ENCODE results near the gene ANAPC4.
"Not testable (repeated sequence)": the region's sequence is repeated elsewhere in the genome, so short reads cannot be mapped to it uniquely, and the experiment has no call there.

The ANAPC4 gene

DNA sequence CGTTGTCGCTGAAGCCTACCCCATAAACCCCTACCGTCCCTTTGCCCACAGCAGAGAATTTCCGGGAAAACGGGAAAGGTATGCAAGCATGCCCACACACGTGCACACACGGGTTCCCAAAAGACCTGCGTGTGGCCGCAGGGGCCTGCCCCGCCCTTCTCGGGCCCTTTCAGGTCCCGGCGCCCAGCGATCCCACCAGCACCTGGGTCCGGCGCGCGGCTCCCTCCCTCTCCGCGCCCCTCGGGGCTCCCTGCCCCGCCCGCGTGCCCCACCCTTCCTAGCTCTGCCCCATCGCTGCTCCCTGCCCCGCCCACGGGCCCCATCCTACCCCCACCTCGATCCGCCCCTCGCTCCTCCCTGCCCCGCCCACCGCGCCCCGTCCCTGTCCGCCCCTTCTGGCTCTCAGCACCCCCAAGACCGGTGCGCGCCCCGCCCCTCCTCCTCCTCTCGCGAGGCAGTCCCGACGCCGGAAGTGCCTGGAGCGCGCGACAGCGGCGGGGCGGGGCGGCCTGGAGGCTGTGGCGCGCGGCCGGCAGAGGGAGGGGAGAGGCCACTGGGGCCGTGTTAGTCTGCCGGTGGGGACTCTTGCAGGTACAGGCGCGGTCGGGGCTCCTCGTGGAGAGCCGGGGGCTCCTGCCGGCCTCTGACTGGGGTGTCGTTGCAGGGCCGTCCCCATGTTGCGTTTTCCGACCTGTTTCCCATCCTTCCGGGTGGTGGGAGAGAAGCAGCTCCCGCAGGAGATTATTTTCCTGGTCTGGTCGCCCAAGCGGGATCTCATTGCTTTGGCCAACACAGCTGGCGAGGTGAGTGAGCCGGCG lies at the start of gene ANAPC4:
TSS of gene ANAPC4 (plus strand) at position 510 of the 818 bp plus-strand sequence. CDS start at position 675, 165 bp downstream.
- DNase-seq = peak; percentile 34

GRCh38 chr4:25328463-25328862 lies 48.6 kb upstream of the ANAPC4 start:
- not testable (repeated sequence) for DNase-seq

GRCh38 chr4:25330335-25330734 lies 46.7 kb upstream of the ANAPC4 start:
- no peak for DNase-seq

DNA sequence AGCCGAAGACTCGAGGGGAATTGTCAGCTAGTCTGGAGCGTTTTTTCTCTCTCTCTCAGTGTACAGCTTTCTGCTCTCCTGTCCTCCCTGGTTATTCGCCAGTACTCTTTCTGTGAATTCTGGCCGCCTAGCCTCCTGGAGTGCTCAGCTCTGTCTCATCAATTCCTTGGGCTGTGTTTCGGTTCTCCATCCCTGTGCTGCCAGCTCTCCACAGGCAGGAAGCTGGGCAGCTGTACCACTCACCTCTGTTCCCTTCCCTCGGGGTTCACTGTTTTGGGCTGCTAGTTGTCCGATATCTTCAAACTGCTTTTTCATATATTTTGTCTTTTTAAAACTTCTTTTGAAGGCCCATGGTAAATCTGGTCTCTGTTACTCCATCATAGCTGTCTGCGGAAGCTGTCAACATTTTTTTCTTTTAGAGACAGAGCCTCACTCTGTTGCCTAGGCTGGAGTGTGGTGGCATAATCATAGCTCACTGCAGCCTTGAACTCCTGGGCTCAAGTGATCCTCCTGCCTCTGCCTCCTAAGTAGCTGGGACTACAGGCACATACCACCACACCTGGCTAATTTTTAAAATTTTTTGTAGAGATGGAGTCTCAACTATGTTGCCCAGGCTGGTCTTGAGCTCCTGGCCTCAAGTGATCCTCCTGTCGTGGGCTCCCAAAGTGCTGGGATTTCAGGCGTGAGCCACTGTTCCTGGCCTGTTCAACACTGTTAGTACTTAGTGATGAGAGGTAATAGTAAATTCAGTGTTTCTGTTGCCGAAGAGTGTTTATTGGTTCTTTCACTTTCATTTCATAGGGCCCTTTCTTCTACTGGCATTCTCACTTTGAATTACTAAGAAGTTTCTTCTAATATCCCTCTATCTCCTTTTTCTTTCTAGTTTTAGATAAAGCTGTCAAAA lies 45.9 kb upstream of the ANAPC4 start:
- DNase-seq = no peak

DNA sequence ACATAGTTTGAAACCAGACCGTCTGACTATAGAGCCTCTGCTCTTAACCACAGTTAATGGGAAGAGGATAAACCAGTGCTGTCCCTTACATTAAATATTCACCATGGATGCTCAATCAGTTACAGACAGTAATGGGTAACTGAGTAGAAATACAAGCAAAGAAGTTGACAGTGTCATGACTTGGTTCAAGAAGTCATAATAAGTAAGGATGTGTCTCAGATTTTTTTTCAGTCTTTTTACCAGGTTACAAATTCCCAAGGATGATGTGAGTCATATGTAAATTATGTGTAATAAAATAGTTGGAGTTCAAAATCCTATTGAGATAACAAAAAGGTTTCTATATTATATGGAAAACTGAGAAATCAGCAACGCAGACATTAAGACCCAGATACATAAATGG lies 33.4 kb upstream of the ANAPC4 start:
- no peak for DNase-seq

- DNase-seq = no peak
Observed at GRCh38 chr4:25345744-25346143, 31.3 kb upstream of the ANAPC4 start.

- DNase-seq = no peak
Observed at GRCh38 chr4:25346913-25347312, 30.1 kb upstream of the ANAPC4 start.

DNA sequence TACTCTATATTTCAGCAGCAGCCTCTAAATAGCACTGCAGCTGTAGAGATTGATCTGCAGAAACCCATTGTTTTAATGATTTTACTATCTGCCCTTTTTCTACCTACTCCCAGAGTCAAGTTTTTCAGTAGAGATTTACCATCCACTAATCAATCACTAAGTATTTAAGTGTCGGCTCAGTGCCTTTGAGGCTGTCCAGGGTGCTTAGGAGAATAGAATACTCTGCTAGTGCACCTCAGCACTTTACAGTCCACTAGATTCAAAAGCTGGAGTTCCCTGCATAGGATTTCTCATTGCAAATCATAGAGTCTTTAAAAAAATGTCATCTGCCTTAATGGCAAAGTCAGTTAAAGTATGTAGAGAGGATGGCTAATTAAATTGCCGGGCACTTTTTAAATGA lies 29.6 kb upstream of the ANAPC4 start:
- DNase-seq = no peak

GRCh38 chr4:25347971-25348370 lies 29.1 kb upstream of the ANAPC4 start:
- DNase-seq = no peak

DNA sequence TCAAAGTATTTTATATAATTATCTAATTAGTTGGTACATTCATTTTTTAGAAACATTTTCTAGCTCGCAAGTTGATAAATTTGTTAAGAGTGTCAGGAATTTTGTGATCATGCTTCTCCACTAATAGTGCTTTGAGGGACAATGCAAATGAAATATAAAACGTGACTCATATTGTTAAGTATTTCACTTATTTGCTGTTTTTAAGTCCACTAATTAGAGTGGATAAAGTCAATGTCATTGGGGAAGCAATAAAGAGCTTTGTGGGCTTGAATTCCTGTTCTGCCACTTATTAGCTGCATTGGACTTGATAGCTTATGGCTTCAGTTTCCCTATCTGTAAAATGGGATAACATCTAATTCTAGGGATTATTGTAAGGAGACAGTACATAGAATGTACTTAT lies 26.5 kb upstream of the ANAPC4 start:
- DNase-seq = no peak

GRCh38 chr4:25351777-25352416 lies 25.2 kb upstream of the ANAPC4 start:
- no peak for DNase-seq

DNA sequence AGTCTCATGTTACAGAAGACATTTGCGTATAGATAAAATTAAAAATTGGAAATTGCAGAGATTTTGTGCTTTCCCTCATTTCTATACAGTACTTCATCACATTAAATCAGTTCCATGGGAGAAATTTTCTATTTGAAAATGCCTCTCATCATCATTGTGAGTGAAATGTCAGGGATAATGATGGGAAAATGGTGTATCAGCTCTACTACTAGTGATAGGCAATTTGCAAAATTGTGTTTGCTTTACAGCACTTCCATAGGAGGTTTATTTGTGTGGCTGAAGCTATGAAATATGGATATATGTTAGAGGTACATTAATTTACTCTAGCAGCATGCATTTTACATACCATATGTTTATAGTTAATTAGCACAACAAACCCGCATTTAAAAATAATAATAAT lies 21.0 kb upstream of the ANAPC4 start:
- DNase-seq = no peak

- DNase-seq = no peak
Observed at GRCh38 chr4:25358515-25359275, 18.4 kb upstream of the ANAPC4 start.

DNA sequence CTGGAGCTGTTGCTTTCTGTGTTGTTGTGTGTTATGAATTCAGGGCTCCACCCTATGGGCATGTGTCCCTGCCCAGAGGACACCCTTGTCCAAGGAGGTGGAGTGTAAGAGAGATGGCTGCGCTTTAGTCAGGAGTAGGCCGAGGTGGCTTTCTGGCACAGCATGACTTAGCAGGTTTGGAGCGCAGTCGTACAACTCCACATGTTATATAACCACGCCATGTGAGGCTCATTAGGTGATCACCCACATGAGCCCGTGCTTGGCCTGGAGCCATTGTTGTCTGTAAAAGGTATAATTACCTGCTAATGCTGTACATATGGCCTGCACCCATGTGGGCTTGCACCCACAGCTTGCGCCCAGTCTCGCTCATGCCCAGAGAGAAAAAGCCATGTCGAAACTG lies 15.8 kb upstream of the ANAPC4 start:
- no peak for DNase-seq

DNA sequence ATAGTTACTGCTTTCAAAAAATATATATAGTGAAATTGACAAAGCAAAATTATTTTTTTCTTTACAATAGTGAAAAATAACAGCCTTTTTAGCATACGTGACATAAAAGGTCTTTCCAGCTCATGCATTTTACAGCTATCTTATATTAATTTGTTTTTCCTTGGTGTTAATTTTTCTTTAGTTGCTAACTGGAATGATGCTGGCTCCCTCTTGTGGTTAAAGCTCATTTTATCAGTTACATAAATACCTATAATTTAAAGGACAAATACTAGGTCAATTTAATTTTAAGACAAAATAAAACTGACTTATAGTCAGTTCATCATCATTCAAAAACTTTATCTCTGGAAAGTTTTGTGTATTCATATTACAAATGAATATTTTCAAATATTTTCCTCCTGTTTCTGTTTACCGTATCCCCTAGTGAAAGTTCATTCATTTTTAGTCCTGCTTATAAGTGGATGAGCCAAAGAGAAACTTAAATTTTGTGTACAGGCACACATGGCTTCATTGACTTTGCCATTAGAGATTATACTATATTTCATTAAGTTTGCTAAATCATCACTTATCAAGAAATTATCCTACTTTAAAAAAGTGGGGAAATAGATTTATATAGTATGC lies 9.9 kb upstream of the ANAPC4 start:
- DNase-seq = no peak

DNA sequence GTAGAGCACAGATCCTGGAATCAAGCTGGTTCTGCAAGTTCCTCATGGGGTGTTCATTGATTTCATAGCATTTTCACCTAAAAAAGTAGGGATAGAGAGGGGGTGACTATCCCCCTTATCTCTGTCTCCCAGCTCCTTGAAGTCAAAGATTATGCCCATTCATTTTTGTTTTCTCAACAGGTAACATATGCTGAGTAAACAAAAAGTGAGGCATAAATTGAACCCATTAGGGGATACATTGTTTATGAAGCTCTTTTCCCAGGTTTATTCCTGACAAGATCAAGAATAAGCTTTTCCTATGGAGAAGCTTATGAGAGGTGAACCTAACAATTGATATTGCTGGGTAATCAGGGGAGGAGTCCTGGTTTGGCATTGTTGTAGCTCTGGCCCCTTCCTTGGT lies 9.2 kb upstream of the ANAPC4 start:
- DNase-seq = no peak

GRCh38 chr4:25368315-25368714 lies 8.7 kb upstream of the ANAPC4 start:
- no peak for DNase-seq

- DNase-seq = no peak
Observed at GRCh38 chr4:25370242-25370641, 6.8 kb upstream of the ANAPC4 start.

GRCh38 chr4:25372549-25372948 lies 4.5 kb upstream of the ANAPC4 start:
- DNase-seq = not testable (repeated sequence)

DNA sequence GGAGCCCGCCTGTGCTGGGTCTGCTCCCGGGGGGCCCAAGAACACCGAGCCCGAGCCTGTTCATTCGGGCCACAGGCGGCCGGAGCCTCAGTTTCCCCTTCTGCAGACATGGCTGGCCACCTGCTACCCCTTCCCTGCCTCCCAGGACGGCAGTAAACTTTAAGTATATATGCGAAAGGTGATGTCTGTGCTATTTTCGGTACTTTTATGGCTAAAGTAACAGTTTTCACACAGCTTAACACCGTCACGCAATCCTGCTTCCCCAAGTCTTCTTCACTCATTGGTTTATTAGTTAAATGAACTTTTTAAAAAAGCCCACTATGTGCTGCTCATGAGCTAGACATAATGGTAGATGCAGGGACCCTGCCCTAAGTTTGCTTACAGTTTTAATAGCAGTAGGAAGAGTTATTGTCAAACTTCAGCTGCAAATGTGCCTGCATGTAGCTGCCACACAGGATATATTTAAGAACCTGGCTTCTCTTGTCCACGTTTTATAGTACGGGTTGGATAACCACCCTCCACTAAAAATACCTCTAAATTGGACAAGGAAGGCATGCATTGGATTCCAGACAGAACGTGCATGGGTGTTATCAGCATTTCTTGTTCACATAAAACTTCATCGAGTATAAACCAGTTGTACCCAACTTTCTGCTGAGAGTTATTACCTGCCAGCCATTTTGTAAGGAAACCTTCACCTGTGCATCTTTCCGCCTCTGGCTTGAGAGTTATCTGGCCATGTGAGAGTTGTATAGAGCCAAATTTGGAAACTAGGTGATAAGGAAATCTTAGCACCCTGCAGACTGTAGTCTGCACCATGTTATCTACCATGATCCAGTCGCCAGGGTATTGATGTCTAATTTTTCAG lies 741 bp downstream of the ANAPC4 start:
- no peak for DNase-seq

GRCh38 chr4:25378437-25378743 lies 1.3 kb downstream of the ANAPC4 start:
- no peak for DNase-seq
